NCI-H1105 (cell line): ENCODE measurements around the gene INPP5J.
A peak's percentile ranks its signal among the peaks of the same experiment; 100 is the strongest.

Experiments used
- DNase-seq: peaks from one replicate; lab custom pipeline; 2025; lab: John Stamatoyannopoulos, UW

The INPP5J gene

GRCh38 chr22:31124811-31125465, 2.2 kb downstream of the INPP5J start:
- DNase-seq: no peak

DNA sequence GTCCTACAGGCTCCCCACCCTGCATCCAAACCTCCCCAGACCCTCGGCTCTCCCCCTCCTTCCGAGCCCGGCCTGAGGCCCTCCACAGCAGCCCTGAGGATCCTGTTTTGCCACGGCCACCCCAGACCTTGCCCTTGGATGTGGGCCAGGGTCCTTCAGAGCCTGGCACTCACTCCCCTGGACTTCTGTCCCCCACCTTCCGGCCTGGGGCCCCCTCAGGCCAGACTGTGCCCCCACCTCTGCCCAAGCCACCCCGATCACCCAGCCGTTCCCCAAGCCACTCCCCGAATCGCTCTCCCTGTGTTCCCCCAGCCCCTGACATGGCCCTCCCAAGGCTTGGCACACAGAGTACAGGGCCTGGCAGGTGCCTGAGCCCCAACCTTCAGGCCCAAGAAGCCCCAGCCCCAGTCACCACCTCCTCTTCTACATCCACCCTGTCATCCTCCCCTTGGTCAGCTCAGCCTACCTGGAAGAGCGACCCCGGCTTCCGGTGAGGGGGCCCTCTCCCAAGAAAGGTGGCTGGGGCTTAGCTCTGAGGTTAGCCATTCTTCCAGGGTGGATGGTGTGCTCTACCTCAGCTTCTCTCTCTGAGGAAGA, 2.9 kb downstream of the INPP5J start:
- no peak for DNase-seq

GRCh38 chr22:31126128-31126868, 3.5 kb downstream of the INPP5J start:
- DNase-seq: no peak

DNA sequence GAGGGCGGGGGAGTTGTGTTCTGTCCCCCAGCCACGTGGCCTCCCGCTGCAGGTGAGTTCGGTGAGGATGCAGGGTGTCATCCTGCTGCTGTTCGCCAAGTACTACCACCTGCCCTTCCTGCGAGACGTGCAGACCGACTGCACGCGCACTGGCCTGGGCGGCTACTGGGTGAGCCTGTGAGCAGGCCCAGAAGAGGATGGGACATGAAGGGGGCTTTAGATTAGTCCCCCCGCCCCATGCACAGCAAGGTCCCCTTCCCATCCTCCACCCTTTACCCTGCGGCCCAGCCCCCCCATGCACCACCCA, 4.1 kb downstream of the INPP5J start:
- DNase-seq: no peak

GRCh38 chr22:31127181-31127772, 4.5 kb downstream of the INPP5J start:
- DNase-seq: no peak

- DNase-seq: no peak
Observed at GRCh38 chr22:31128156-31128555, 5.4 kb downstream of the INPP5J start.

GRCh38 chr22:31130873-31131272, 8.1 kb downstream of the INPP5J start:
- DNase-seq: no peak

DNA sequence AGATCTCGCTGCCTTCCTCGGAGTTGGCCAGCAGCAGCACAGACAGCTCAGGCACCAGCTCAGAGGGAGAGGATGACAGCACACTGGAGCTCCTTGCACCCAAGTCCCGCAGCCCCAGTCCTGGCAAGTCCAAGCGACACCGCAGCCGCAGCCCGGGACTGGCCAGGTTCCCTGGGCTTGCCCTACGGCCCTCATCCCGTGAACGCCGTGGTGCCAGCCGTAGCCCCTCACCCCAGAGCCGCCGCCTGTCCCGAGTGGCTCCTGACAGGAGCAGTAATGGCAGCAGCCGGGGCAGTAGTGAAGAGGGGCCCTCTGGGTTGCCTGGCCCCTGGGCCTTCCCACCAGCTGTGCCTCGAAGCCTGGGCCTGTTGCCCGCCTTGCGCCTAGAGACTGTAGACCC, 11.1 kb downstream of the INPP5J start:
- no peak for DNase-seq

- no peak for DNase-seq
Observed at GRCh38 chr22:31134688-31135087, 11.9 kb downstream of the INPP5J start.

- no peak for DNase-seq
Observed at GRCh38 chr22:31135706-31136105, 12.9 kb downstream of the INPP5J start.

DNA sequence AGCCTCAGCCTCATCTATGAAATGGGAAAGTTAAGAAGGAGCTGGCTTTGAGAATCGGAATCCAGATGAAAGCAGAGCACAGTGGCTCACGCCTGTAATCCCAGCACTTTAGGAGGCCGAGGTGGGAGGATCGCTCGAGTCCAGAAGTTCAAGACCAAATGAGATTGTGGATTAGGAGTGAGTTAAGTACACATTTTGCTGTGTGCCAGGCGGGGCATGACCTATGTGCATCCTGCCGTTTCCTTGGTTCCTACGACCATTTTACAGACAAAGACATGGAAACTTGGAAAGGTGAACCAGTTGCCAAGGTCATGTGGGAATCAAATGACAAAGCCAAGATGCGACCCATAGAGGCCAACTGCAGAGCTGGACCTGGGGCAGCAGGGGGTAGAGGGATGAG, 13.4 kb downstream of the INPP5J start:
- no peak for DNase-seq

DNA sequence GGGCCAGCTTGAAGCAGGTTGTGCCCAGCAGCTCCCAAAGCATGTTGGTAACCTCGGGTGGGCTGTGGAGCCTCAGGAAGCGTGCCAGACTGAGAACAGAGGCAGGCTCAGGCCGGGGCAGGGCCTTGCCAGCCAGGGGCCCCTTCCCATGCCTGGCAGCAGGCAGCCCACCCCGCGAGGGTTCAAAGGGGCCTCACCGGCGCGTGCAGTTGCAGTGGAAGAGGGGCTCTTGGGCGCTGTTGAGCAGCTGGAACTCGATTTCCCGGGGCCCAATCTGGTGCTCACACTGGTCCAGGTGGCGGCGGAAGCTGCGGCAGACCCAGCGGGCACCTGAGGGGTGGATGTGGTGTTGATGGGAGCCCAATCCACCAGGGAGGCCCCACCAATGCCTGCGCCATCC, 13.9 kb downstream of the INPP5J start:
- DNase-seq: no peak

GRCh38 chr22:31137721-31138120, 15.0 kb downstream of the INPP5J start:
- DNase-seq: no peak

- DNase-seq: no peak
Observed at GRCh38 chr22:31138126-31138525, 15.4 kb downstream of the INPP5J start.

DNA sequence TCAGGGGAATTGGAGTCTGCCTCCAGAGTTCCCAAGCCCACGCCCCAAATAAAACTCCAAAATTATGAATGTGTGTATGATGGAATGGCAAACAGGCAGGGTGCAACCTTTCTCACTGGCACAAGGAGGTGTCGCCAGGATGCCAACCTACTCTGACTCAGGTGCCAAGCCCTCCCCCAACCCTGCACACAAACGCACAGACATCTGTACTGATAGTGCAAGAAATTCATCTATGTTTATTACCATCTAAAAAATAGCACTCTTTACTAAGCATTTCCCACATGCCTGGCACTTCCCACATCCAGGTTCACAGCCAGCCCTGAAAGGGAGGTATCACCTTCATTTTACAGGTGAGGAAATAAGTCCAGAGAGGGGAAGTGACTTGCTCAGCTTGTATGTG, 16.3 kb downstream of the INPP5J start:
- no peak for DNase-seq

DNA sequence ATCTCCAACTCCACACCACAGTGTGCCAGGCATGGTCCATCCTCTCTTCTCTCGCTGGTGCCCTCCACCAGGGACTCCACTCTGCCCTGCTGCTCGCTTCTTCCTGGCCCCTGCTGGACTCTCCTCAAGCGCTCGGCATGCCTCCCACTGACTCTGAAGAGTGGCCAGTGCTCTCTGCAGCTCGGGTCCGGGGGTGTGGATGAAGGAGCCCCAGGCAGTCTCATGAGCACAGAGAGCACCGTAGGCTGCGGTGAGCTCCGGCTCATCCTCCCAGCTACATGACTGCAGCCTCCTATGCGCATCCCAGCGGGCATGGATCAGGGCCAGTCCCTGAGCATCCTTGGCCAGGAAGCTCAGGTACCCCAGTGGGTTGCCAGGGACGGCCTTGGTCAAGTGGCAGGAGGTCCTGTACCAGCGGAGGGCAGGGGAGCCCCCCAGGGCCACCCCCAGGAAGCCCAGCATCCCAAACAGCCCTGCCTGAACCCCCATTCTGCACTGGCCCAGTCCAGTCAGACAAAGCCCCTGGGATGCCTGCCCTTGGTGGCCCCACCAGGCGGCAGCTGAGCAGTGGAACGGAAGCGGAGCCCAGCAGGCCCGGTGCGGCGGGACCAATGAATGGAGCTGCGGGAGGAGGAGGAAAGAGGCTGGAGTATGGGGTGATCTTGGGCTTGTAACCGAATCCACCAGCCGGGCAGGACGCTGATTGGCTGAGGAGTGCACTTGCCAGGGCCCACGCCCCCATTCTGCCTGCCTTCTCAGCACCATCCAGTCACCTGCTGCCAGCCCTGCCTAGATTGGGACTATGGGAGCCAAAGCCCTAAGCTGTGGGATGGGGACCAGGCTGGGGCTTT, 17.3 kb downstream of the INPP5J start, which contains the start of gene PLA2G3:
Gene PLA2G3 (minus strand): TSS at position 643 of the 851 bp plus-strand sequence. CDS start 154 bp downstream, at position 489.
- DNase-seq: peak; percentile 96

- DNase-seq: no peak
Observed at GRCh38 chr22:31140746-31141145, 18.0 kb downstream of the INPP5J start.

DNA sequence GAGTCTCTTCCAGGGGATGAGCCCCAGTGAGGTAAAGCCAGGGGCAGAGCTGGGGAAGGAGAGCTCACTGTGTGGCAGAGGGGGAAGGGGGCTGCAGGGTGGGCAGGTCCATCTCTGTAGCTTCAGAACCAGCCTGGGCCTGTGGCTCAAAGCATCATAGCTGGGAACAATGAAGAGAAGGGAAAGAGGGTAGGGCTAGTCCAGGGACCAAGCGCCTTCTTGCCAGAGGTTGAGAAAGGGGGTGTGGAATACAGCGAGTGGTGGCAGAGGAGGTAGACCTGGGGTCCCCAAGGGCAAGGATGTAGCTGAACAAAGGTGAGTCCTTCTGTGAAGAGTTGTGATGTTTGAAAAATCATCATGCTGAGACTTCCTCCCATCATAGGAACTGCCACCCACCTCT, 18.8 kb downstream of the INPP5J start:
- no peak for DNase-seq

DNA sequence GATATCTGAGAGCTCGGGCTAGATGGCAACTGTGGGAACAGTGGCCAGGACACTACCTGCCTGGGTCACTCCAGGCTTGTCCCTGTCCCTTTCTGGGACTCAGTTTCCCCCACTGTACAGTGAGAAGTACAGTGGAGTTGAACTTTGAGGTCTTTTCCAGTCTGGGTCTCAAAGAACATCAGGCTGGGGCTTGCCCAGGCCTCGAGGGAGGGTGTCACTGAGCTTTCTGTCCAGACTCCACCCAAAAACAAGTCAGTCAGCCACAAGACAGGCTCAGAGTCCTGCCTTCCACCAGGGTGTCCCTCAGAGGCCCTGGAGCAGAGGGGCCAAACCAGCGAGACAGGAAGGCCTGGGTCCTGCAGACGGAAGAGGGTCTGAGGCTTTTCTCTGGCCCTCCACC, 19.5 kb downstream of the INPP5J start:
- DNase-seq: no peak

GRCh38 chr22:31143038-31143437, 20.3 kb downstream of the INPP5J start:
- no peak for DNase-seq

DNA sequence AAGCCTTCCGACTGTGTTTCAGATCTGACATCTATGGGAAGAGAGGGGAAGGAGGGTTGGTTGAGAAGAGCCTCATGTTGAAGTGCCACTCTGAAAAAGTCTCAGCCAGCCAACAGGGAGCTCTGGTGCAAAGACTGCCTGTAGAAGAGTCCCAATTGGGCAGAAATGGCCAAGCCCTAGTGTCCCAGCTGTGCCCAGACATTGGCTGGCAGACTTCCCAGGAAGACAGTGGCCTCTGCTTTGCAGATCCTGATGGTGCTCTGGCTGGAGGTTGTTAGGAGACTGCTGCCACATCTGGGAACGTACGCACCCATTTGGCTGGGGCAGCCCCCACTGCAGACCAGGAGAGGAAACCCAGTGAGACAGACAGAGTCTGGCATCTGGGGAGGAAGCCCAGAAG, 20.8 kb downstream of the INPP5J start:
- no peak for DNase-seq

- DNase-seq: no peak
Observed at GRCh38 chr22:31144223-31144622, 21.5 kb downstream of the INPP5J start.
